IMR-90 (cell line): ENCODE data around the gene KCNIP1. TPM values are rescaled to one million over a fixed set of nuclear protein-coding genes. Genes with fewer than 3 reads are reported as not detected.

Experiments
- ATAC-seq: fragments of 200-7000 bp; cut with Tn5 transposase; 2 replicates; pipeline ENCODE4 v1.9.1; 2020; ENCODE audit warnings: low read depth, mild to moderate bottlenecking, moderate library complexity
- BruUV-seq: library from RNA; stranded (reverse); fragments of 400-500 nt; replicated peaks from 2 replicates; lab custom pipeline; 2021; lab: Mats Ljungman, UMichigan
- CTCF ChIA-PET: fragments of 300-600 bp; formaldehyde crosslinking; extraction: SDS; loops from one replicate; lab custom pipeline; 2021; ENCODE audit warnings: antibody characterized with exemption; lab: Yijun Ruan, JAX
- POLR2A ChIA-PET: fragments of 300-600 bp; sonication (Branson Sonifier 250); formaldehyde crosslinking; loops from one replicate; lab custom pipeline; 2022; ENCODE audit warnings: antibody characterized with exemption; ENCODE audit not compliant: unreplicated experiment; lab: Charles Lee
- DNase-seq: peaks from one replicate; pipeline ENCODE4 v3.0.0; 2013
- H2AFZ ChIP-seq: replicated peaks from 2 replicates; pipeline ENCODE3; 2013; ENCODE audit warnings: low read length, mild to moderate bottlenecking; ENCODE audit not compliant: poor library complexity
- H2AK5ac ChIP-seq: 2 replicates; pipeline ENCODE4 v1.6.1; 2013; ENCODE audit warnings: low read depth, low read length, inconsistent platforms
- H2AK9ac ChIP-seq: replicated peaks from 2 replicates; pipeline ENCODE3; 2013; ENCODE audit warnings: mild to moderate bottlenecking, low read depth, low read length, moderate library complexity; ENCODE audit not compliant: poor library complexity
- H2BK120ac ChIP-seq: 2 replicates; pipeline ENCODE4 v1.6.1; 2013; ENCODE audit warnings: low read depth, low read length, inconsistent platforms
- H2BK15ac ChIP-seq: 3 replicates; pipeline ENCODE4 v1.6.1; 2013; ENCODE audit warnings: low read depth, low read length, inconsistent platforms
- H2BK20ac ChIP-seq: 2 replicates; pipeline ENCODE4 v1.6.1; 2013; ENCODE audit warnings: low read depth, mild to moderate bottlenecking, inconsistent platforms, low read length, moderate library complexity
- H2BK5ac ChIP-seq: 2 replicates; pipeline ENCODE4 v1.6.1; 2013; ENCODE audit warnings: mild to moderate bottlenecking, low read depth, low read length, inconsistent platforms; ENCODE audit not compliant: poor library complexity, severe bottlenecking
- H3K14ac ChIP-seq: replicated peaks from 2 replicates; pipeline ENCODE4 v1.6.1; 2013; ENCODE audit warnings: low read depth, low read length, inconsistent platforms
- H3K18ac ChIP-seq: 2 replicates; pipeline ENCODE4 v1.6.1; 2013; ENCODE audit warnings: low read depth, low read length, control low read depth
- H3K23ac ChIP-seq: 2 replicates; pipeline ENCODE4 v1.6.1; 2013; ENCODE audit warnings: low read depth, low read length, inconsistent platforms
- H3K27ac ChIP-seq: 2 replicates; pipeline ENCODE4 v1.5.1; 2013; ENCODE audit warnings: mild to moderate bottlenecking, control low read depth, low read length; ENCODE audit not compliant: insufficient read depth
- H3K27me3 ChIP-seq: 2 replicates; pipeline ENCODE4 v1.6.1; 2013; ENCODE audit warnings: low read length; ENCODE audit not compliant: control insufficient read depth, insufficient read depth
- H3K36me3 ChIP-seq: 2 replicates; pipeline ENCODE4 v1.6.1; 2013; ENCODE audit warnings: low read length, mixed read lengths; ENCODE audit not compliant: control insufficient read depth, insufficient read depth
- H3K4ac ChIP-seq: 2 replicates; pipeline ENCODE4 v1.6.1; 2013; ENCODE audit warnings: low read depth, low read length, inconsistent platforms
- H3K4me1 ChIP-seq: 2 replicates; pipeline ENCODE4 v1.6.1; 2013; ENCODE audit warnings: low read length, mixed read lengths; ENCODE audit not compliant: control insufficient read depth, insufficient read depth
- H3K4me2 ChIP-seq: 2 replicates; pipeline ENCODE4 v1.6.1; 2013; ENCODE audit warnings: low read depth, mild to moderate bottlenecking, control low read depth, low read length, moderate library complexity
- H3K4me3 ChIP-seq: 2 replicates; pipeline ENCODE4 v1.5.1; 2013; ENCODE audit warnings: low read depth, mild to moderate bottlenecking, control low read depth, low read length, moderate library complexity; ENCODE audit not compliant: insufficient read depth
- H3K56ac ChIP-seq: 2 replicates; pipeline ENCODE4 v1.6.1; 2013; ENCODE audit warnings: low read length, inconsistent platforms; ENCODE audit not compliant: insufficient read depth; ENCODE audit errors: extremely low read depth
- H3K79me1 ChIP-seq, 2 experiments: 2 replicates each; pipeline ENCODE4 v1.6.1; 2013; ENCODE audit warnings: low read length in 2 of 2, inconsistent platforms in 1 of 2, low read depth in 1 of 2
- H3K9ac ChIP-seq: 2 replicates; pipeline ENCODE4 v1.6.1; 2013; ENCODE audit warnings: low read depth, low read length, control low read depth
- H3K9me1 ChIP-seq: 2 replicates; pipeline ENCODE4 v1.6.1; 2013; ENCODE audit warnings: low read length, inconsistent platforms; ENCODE audit not compliant: insufficient read depth
- H3K9me3 ChIP-seq: 2 replicates; pipeline ENCODE4 v1.6.1; 2013; ENCODE audit warnings: low read length; ENCODE audit not compliant: control insufficient read depth, insufficient read depth
- H4K20me1 ChIP-seq: 2 replicates; pipeline ENCODE4 v1.6.1; 2013; ENCODE audit warnings: low read length, inconsistent platforms; ENCODE audit not compliant: insufficient read depth
- H4K5ac ChIP-seq: 2 replicates; pipeline ENCODE4 v1.6.1; 2013; ENCODE audit warnings: mild to moderate bottlenecking, low read depth, low read length, control low read depth
- H4K8ac ChIP-seq, 2 experiments: 2 replicates each; pipeline ENCODE4 v1.6.1; 2013; ENCODE audit warnings: low read depth in 2 of 2, low read length in 2 of 2, control low read depth in 1 of 2, inconsistent platforms in 1 of 2
- H4K91ac ChIP-seq: 2 replicates; pipeline ENCODE4 v1.6.1; 2013; ENCODE audit warnings: low read depth, low read length, inconsistent platforms; ENCODE audit not compliant: insufficient read depth
- CHD1 ChIP-seq: IDR thresholded peaks from 2 replicates; pipeline ENCODE4 v1.6.1; 2012; ENCODE audit warnings: low read depth, low read length, improper control_type of control experiment
- WGBS, 2 experiments: methylation state at CpG; one replicate each; pipeline versions ENCODE4 v1.1.5 to v1.1.7; 2013; ENCODE audit warnings: missing lambda C conversion rate in 2 of 2; ENCODE audit not compliant: insufficient read length in 1 of 2; ENCODE audit errors: extremely low coverage in 2 of 2; 5-methylcytosine and 5-hydroxymethylcytosine counted together
- dilution Hi-C: fragments of 300-500 bp; cut with HindIII; formaldehyde crosslinking; loops from one replicate; pipeline ENCODE4 v1.14.3; 2018; ENCODE audit warnings: low sequenced_read_pairs; ENCODE audit not compliant: unreplicated experiment
- in situ Hi-C: fragments of 300-500 bp; cut with MboI; formaldehyde crosslinking; loops from 3 replicates; pipeline ENCODE4 v1.14.3; 2019; ENCODE audit warnings: low sequenced_read_pairs, inconsistent platforms, mixed read lengths
- intact Hi-C: fragments of 100-400 bp; cut with micrococcal nuclease; formaldehyde crosslinking; loops from 2 replicates; pipeline ENCODE4 v1.10.0; 2022
- polyA plus RNA-seq, 3 experiments: library from polyadenylated mRNA; depleted of rRNA; stranded (reverse); fragments of >200 nt; gene quantifications; 2 replicates each; pipeline ENCODE4 v1.2.3, GENCODE V29; 2012; ENCODE audit warnings: low replicate concordance in 1 of 3
- total RNA-seq: library from RNA; depleted of rRNA; stranded (reverse); fragments of >200 nt; gene quantifications from 2 replicates; pipeline ENCODE4 v1.2.3, GENCODE V29; 2012
- TF ChIP-seq, protein P1 (sequence below): fragments of 150-350 bp; IDR thresholded peaks from 2 replicates; pipeline ENCODE4 v1.6.1; 2016; ENCODE audit warnings: low read depth, mild to moderate bottlenecking, low read length, moderate library complexity, borderline replicate concordance

Gene KCNIP1
- total and polyA plus RNA-seq, 2 of the 4 experiments (the other 2 are of a cell fraction): not detected

DNA sequence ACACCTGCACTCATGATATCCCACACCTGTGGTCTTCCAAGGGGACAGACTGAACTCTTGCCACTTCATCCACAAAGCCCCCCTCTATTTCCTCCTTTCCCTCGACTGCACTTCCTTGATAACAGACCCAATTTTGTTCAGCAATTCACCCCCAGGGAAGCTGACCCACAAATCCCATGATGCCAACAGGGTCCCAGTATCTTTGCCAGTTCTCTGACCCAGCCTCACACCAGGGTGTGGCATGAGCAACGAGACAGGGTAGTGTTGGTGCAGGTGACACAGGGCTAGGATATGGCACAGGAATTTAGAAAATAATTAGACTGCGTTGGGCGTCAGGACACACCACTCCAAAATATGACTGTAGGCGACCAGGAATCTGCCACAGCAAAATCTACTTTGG, 30.2 kb upstream of the KCNIP1 start:
- H2BK5ac ChIP-seq: no peak overlapping the region
- H3K9me3 ChIP-seq: no peaks in the 10 kb centered on the region
- CTCF ChIA-PET: no interaction called here
- H2AFZ ChIP-seq: no peak overlapping the region
- no peak overlapping the region for H3K4me3 ChIP-seq
- BruUV-seq: no TSS peak
- ATAC-seq (no peak), DNase-seq (no peak)
- H3K18ac ChIP-seq: no peak overlapping the region
- H2BK15ac ChIP-seq: no peak overlapping the region
- no peak overlapping the region for H3K56ac ChIP-seq
- H4K5ac ChIP-seq: no peak overlapping the region
- WGBS, 2 experiments: no CpG with 5 or more reads among the region's 5 CpGs
- no peak overlapping the region for H2AK9ac ChIP-seq
- no peaks in the 10 kb centered on the region for H4K20me1 ChIP-seq
- intact Hi-C loops (no loop called here), in situ Hi-C loops (no loop called here), dilution Hi-C loops (no loop called here)
- H3K14ac ChIP-seq: no peak overlapping the region
- H3K27me3 ChIP-seq: peaks cover 2% of the 10 kb centered on the region
- TF ChIP-seq, protein P1, sequence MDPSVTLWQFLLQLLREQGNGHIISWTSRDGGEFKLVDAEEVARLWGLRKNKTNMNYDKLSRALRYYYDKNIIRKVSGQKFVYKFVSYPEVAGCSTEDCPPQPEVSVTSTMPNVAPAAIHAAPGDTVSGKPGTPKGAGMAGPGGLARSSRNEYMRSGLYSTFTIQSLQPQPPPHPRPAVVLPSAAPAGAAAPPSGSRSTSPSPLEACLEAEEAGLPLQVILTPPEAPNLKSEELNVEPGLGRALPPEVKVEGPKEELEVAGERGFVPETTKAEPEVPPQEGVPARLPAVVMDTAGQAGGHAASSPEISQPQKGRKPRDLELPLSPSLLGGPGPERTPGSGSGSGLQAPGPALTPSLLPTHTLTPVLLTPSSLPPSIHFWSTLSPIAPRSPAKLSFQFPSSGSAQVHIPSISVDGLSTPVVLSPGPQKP: no peak
- TF ChIP-seq CHD1: no peak
- no peak overlapping the region for H2BK20ac ChIP-seq
- H4K91ac ChIP-seq: no peak overlapping the region
- no peak overlapping the region for H3K4ac ChIP-seq
- H2BK120ac ChIP-seq: no peak overlapping the region
- H3K9ac ChIP-seq: no peak overlapping the region
- H3K9me1 ChIP-seq: no peaks in the 10 kb centered on the region
- H3K36me3 ChIP-seq: no peaks in the 10 kb centered on the region
- no peak overlapping the region for H3K4me2 ChIP-seq
- no peaks in the 10 kb centered on the region for H3K4me1 ChIP-seq
- no peaks in the 10 kb centered on the region for H3K79me1 ChIP-seq
- no peak overlapping the region for H3K23ac ChIP-seq
- no peak overlapping the region for H4K8ac ChIP-seq
- H2AK5ac ChIP-seq: no peak overlapping the region
- H3K27ac ChIP-seq: no peak overlapping the region
- POLR2A ChIA-PET: no interaction called here
